GM12873 (cell line): ENCODE measurements around the gene TOMM40L.

Source experiments
- TF ChIP-seq, protein P1 (sequence below): IDR thresholded peaks from 2 replicates; pipeline ENCODE4 v1.5.1; 2012; ENCODE audit warnings: low read depth, mild to moderate bottlenecking, moderate library complexity, low read length, control low read depth; ENCODE audit not compliant: insufficient read depth; ENCODE audit errors: missing control alignments

Gene TOMM40L

GRCh38 chr1:161198194-161198896, 27.5 kb upstream of the TOMM40L start:
- TF ChIP-seq, protein P1, sequence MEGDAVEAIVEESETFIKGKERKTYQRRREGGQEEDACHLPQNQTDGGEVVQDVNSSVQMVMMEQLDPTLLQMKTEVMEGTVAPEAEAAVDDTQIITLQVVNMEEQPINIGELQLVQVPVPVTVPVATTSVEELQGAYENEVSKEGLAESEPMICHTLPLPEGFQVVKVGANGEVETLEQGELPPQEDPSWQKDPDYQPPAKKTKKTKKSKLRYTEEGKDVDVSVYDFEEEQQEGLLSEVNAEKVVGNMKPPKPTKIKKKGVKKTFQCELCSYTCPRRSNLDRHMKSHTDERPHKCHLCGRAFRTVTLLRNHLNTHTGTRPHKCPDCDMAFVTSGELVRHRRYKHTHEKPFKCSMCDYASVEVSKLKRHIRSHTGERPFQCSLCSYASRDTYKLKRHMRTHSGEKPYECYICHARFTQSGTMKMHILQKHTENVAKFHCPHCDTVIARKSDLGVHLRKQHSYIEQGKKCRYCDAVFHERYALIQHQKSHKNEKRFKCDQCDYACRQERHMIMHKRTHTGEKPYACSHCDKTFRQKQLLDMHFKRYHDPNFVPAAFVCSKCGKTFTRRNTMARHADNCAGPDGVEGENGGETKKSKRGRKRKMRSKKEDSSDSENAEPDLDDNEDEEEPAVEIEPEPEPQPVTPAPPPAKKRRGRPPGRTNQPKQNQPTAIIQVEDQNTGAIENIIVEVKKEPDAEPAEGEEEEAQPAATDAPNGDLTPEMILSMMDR: no peak

DNA sequence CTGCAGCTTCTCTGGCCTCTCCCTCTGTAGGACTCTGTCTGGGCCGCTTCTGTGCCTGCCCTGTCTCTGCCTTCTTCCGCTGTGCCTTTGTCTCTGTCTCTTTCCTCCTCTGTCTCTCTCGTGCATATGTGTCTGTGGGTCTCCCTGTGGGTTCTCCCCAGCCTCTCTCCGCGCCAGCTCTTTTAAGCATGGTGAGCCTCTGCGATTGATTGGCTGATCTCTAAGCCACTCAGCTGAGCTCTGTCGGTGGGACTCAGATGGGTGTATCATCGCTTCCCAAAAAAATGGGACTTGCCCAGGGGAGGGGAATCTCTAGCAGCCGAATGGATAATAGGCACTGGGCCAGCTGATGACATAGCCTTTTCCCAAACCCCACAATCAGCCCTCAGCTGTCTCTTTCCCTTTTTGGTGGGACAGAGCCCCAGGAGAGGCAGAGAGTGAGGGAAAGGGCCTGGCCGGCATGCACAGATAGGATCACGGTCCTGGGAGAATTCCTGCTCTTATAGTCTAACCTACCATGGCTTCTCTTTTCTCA, 26.9 kb upstream of the TOMM40L start, which contains the start of gene ADAMTS4:
TSS of gene ADAMTS4 (minus strand) at position 158 of the 535 bp plus-strand sequence. CDS start 427 bp downstream, outside the sequence.
- TF ChIP-seq, protein P1: no peak

DNA sequence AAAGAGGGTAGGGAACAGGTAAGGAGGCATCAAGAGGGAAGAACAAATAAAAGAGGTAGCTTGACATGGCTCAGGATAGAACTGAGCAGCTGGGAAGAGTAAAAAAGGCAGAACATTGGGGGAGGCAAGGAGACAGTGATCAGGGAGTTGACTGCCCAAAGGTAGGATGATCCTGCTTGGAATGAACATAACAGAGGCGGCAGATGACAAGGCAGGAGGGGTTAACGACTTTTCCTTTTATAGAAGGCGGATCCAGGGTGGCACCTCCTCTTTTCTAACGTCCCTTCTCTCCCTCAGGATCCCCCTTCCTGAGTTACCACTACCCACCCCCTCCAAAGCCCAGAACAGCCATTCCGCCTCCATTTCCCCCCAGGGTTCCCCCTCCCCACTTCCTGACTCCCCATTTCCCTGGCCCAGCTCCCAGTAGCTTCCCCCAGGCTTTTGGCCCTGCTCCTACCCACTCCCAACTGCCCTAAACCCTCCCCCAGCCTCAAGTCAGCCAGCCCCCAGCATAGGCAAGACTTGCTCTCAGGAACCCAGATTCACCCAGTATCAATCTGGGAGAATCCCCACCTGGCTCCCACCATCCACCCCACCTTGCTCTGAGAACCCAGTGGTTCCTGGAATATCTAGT, 26.2 kb upstream of the TOMM40L start:
- TF ChIP-seq, protein P1: no peak

DNA sequence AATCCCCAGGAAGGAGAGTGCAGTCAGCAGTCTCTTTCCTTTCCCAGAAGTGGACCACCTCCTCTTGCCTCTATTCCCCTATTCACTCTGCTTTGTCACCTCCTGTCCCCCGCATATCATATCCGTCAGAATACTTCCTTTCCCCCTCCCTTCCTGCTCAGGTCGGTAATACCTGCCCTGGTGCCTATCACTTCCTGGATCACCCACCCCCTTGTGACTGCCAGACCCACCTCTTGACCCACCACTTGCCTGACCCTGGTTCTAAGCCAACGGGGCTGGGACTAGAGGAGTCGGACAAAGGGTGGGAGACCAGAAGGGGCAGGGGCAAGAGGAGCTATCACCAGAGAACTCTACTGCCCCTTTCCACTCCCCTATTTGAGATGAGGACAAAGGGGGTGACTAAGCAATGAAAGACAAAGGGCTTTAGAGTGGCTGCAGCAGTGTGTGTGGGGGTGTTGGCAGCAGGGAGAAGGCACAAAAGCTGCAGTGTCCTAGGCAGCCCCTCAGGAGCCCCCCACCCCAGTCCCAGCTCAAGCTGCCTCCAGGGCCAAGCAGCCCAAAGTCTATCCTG, 25.4 kb upstream of the TOMM40L start:
- TF ChIP-seq, protein P1: no peak

DNA sequence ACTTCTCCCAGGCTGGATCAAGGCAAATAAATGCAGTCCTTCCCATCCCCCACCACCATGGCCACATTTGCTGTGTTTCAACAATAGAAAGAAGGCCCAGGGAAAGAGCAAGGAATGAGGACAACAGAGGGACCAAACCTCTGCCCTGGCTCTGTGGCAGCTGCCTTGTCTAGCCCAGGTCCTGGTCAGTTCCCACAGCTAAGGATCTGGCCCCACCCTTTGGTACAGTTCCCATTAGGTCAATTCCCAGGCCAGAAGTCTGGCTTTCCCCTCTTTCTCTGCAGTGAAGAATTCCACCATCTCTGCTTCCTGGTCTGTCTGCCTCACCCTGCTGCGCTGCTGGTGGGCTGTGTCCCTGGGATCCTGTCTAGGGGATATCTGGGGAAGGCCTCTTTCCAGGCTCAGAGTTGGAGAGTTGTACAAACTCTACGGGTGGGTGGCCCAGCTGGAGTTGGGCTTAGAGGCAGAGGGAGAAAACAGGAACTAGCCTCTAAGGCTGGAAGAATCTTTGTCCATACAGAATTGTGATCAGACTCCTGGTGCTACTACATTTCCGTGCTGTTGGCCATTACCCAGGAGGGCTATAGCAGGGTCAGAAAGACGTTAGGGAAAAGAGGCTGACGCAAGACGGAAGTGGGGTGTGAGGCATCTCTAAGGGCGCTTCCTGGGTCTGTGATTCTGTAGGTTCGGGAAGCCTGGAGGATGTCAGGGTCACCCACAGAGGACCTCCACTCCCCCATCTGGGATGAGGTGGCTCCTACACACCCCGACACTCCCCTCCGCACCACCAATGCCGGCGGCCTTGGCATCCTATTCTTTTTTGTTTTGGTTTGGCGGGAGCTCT, 24.6 kb upstream of the TOMM40L start:
- TF ChIP-seq, protein P1: no peak

GRCh38 chr1:161201836-161202712, 23.8 kb upstream of the TOMM40L start, which contains the start of gene NDUFS2:
Gene NDUFS2, plus strand, starts transcription at chr1:161202367. Its CDS starts 19 bp downstream, at chr1:161202386.
- TF ChIP-seq, protein P1: peak; percentile 27
